Upper lobe of left lung (tissue), 4 donors: ENCODE measurements around the gene ZNF407.

Experiments
- EP300 ChIP-seq, 4 donors: sonication (generic); formaldehyde crosslinking; IDR thresholded peaks; one replicate each; pipeline ENCODE4 v1.5.1; 2017; ENCODE audit warnings: antibody characterized with exemption in 4 of 4, control low read depth in 2 of 4
- POLR2A ChIP-seq, 4 donors: fragments of 450-650 bp; IDR thresholded peaks; one replicate each; pipeline ENCODE4 v1.5.1; 2016 to 2017; ENCODE audit warnings: antibody characterized with exemption in 4 of 4, mild to moderate bottlenecking in 2 of 4
- POLR2AphosphoS5 ChIP-seq, 2 donors: sonication (generic); formaldehyde crosslinking; IDR thresholded peaks; one replicate each; pipeline ENCODE4 v1.5.1; 2017; ENCODE audit warnings: antibody characterized with exemption in 2 of 2
- TF ChIP-seq, protein P1 (sequence below), 6 experiments: fragments of 450-650 bp in 4 of 6; fragments of 200-600 bp in 2 of 6; sonication (generic) in 2 of 6; IDR thresholded peaks; one replicate each; pipeline ENCODE4 v1.5.1; 2016 to 2019; ENCODE audit warnings: antibody characterized with exemption in 6 of 6

DNA sequence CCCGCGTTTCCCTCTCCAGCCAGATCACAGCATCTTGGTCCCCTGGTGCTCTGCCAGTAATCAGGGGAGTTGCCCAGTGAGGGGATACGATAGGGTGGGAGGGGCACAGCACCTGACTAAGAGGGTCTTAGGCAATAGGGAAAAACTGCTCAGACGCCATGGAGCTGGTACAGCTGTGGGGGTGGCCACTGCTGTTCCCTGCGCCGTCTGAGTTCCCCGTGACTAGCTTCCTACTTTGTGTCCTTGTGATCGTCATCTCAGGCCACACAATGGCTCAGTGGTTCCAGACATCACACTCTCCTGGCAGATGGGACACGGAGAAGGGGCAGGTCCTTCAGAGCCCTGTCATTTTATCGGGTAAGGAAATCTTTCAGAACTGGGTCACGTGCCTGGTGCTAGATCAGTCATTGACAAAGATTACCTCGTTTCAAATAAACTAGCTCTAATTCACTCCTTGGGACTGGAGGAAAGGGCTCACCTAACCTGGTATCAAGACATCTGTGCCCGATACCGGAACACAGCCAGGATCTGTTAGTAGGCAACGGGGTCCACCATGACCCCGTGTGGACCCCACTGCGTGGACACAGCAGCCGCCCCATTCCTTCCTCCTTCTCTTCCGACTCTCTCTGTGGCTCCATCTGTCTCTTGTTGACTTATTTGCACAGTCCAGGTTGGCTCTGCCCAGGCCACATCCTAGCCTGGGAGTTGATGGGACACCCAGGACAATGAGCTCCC is 509.7 kb downstream of the ZNF407 start:
- TF ChIP-seq POLR2A (IDR thresholded peaks at IDR 0.05) (no peak), EP300 (IDR thresholded peaks at IDR 0.05) (no peak), POLR2AphosphoS5 (IDR thresholded peaks at IDR 0.05) (no peak)
- TF ChIP-seq, protein P1, sequence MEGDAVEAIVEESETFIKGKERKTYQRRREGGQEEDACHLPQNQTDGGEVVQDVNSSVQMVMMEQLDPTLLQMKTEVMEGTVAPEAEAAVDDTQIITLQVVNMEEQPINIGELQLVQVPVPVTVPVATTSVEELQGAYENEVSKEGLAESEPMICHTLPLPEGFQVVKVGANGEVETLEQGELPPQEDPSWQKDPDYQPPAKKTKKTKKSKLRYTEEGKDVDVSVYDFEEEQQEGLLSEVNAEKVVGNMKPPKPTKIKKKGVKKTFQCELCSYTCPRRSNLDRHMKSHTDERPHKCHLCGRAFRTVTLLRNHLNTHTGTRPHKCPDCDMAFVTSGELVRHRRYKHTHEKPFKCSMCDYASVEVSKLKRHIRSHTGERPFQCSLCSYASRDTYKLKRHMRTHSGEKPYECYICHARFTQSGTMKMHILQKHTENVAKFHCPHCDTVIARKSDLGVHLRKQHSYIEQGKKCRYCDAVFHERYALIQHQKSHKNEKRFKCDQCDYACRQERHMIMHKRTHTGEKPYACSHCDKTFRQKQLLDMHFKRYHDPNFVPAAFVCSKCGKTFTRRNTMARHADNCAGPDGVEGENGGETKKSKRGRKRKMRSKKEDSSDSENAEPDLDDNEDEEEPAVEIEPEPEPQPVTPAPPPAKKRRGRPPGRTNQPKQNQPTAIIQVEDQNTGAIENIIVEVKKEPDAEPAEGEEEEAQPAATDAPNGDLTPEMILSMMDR (IDR thresholded peaks at IDR 0.05): no peak
